UCSD-AML1 (cell line): ENCODE data around the gene PSMA2.
"Not testable (repeated sequence)": the region's sequence is repeated elsewhere in the genome, so short reads cannot be mapped to it uniquely, and the experiment has no call there.

Experiments used
- DNase-seq: peaks from one replicate; lab custom pipeline; 2025; ENCODE audit not compliant: unreplicated experiment; lab: John Stamatoyannopoulos, UW

The PSMA2 gene

GRCh38 chr7:42907316-42907715 is 24.7 kb downstream of the PSMA2 start:
- DNase-seq, result no peak

- no peak for DNase-seq
These were observed 25.8 kb downstream of the PSMA2 start for GRCh38 chr7:42906181-42906580.

- no peak for DNase-seq
These were observed 29.6 kb downstream of the PSMA2 start for GRCh38 chr7:42902331-42902730.

GRCh38 chr7:42900842-42901241 is 31.1 kb downstream of the PSMA2 start:
- DNase-seq, result no peak

- no peak for DNase-seq
These were observed 38.4 kb downstream of the PSMA2 start for GRCh38 chr7:42893346-42894240.

- no peak for DNase-seq
These were observed 45.0 kb downstream of the PSMA2 start for GRCh38 chr7:42886893-42887505.

- no peak for DNase-seq
These were observed 45.8 kb downstream of the PSMA2 start for GRCh38 chr7:42886129-42886528.

- DNase-seq, result not testable (repeated sequence)
These were observed 46.8 kb downstream of the PSMA2 start for GRCh38 chr7:42885183-42885582.

- DNase-seq, result no peak
These were observed 48.0 kb downstream of the PSMA2 start for GRCh38 chr7:42883950-42884349.

- no peak for DNase-seq
These were observed 51.6 kb downstream of the PSMA2 start for GRCh38 chr7:42880392-42880791.

GRCh38 chr7:42878303-42878702 is 53.7 kb downstream of the PSMA2 start:
- DNase-seq, result peak; percentile 20

- DNase-seq, result peak; percentile 24
These were observed 54.1 kb downstream of the PSMA2 start for GRCh38 chr7:42877862-42878261.

GRCh38 chr7:42876182-42877068 is 55.5 kb downstream of the PSMA2 start:
- DNase-seq, result no peak

GRCh38 chr7:42869131-42870020 is 62.6 kb downstream of the PSMA2 start:
- DNase-seq, result no peak

- DNase-seq, result no peak
These were observed 63.5 kb downstream of the PSMA2 start for GRCh38 chr7:42868480-42868879.
